Forelimb muscle (tissue), 1 donor: ENCODE results near the gene PWWP3B. TPM values are rescaled to one million over a fixed set of nuclear protein-coding genes. Genes with fewer than 3 reads are reported as not detected.
"Not testable (repeated sequence)": the region's sequence is repeated elsewhere in the genome, so short reads cannot be mapped to it uniquely, and the experiment has no call there.

Source experiments
- DNase-seq: peaks from one replicate; pipeline ENCODE4 v3.0.0-alpha.2; 2013; ENCODE audit warnings: low read depth
- polyA plus RNA-seq: library from polyadenylated mRNA; unstranded; fragments of 120-200 nt; gene quantifications from one replicate; pipeline ENCODE4 v1.2.1, GENCODE V29; 2013; ENCODE audit not compliant: insufficient read length

Gene PWWP3B
- 28.7 TPM for polyA plus RNA-seq

GRCh38 chrX:106168107-106168506, at the start of gene PWWP3B:
Gene PWWP3B (plus strand): TSS chrX:106168305. CDS start chrX:106205433, 37,128 bp downstream.
- DNase-seq = no peak

- DNase-seq = no peak
Observed at GRCh38 chrX:106139048-106139447, 29.1 kb upstream of the PWWP3B start.

DNA sequence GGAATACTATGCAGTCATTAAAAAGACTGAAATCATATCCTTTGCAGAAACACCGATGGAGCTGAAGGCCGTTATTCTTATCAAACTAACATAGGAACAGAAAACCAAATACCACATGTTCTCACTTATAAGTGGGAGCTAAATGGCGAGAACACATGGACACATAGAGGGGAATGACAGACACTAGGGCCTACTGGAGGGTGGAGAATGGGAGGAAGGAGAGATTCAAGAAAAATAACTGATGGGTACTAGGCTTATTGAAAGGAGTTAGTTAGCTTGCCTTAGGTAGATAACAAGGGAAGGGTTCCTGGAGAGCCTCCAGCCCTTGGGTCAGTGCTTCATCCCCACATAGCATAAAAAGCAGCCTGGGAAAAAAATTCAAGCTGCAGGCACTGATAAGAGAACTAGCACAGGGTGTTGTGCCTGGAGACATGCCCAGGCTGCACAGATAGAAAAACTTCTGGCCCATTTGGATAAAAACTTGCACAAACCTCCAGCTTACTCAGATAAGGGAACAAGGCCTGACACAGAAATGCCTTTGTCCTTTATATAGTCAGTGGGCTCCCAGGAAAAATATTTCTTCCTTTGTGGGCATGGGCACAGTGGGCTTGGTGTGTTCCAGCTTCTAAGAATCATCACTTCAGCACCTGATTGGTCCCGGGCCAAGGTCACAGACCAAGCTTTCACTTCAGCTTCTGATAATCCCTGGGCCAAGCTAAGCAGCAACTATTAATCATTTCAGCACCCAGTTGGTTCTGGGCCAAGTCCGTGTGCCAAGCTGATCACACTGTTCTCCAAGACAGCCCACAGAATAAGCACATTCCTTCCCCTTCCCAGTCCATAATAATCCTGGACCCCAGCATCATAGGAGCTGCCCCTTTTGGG, 23.1 kb upstream of the PWWP3B start:
- DNase-seq = no peak

DNA sequence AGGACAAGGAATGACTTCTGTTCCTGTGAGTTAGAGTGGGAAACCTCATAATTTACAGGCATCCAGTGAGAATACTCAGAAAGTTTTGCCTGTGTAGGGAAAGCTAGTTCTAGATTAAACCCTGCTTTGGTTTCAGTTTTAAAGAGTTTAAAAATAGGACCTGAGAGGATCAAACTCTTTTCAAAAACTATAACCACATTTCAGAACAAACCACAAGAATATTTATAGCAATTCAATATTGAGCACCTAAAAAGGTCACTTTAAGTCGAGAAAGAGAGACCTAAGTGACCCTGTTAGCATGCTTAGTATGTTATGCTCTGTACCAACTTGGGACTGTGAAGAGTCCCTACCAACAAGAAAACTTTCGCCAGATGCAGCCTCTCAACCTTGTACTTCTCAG, 17.4 kb upstream of the PWWP3B start:
- DNase-seq = no peak

DNA sequence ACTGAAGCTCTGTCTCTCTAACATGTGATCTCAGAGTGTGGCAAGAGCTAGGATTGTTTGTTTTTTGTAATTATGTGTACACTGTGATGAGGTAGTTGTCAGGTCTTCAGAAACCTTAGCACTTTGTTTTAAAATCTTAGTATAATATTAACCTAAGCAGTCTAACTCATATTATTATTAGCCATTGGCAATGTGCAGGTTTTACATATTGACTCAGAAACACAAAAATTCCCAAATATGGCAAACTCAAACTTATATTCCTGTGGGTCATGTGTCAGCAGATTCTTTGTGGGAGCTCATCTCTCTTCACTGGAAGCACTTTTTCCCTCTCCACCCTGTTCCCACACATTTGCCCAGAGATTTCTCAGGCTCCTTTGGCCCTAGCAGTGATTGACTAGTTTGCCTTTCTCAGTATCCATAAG, 8.2 kb upstream of the PWWP3B start:
- DNase-seq = no peak

- DNase-seq = no peak
Observed at GRCh38 chrX:106170318-106170717, 2.2 kb downstream of the PWWP3B start.

DNA sequence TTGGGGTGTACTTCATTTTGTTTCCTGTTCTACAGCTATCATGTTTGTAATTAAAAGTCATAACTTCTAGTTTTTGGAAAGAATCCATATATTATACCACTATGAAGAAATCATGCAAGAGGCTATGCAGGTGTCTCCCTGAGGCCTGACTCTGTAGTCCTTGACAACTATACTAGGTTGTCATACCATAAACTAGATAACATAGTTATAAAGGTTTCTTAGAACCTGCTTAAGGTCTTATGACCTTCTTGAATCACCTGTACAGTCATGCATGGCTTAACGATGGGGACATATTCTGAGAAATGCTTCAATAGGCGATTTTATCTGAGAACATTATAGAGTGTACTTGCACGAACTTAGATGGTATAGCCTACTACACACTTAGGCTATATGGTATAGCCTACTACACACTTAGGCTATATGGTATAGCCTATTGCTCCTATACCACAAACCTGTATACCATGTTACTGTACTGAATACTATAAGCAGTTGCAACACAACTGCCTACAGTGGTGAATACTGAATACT, 3.3 kb downstream of the PWWP3B start:
- DNase-seq = no peak

- DNase-seq = no peak
Observed at GRCh38 chrX:106177106-106177981, 9.2 kb downstream of the PWWP3B start.

- no peak for DNase-seq
Observed at GRCh38 chrX:106177982-106178321, 9.8 kb downstream of the PWWP3B start.

GRCh38 chrX:106178826-106179225, 10.7 kb downstream of the PWWP3B start:
- DNase-seq = no peak

DNA sequence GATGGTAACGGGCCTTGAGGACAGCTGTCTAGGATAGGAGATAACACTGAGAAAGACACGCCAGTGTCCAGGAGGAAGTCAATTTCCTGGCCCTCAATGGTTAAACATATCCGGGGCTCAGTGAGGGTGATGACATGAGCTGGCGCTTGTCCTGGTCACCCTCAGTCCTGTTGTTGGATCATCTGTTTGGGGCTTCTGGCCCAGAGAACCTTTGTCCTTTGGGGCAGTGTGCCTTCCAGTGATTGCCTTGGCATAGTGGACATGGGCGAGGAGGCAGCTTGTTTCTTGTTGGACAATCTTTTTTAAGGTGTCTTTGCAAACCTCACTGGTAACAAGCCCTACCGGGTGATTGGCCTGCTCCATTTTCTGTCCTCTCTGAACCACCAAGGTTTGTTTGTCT, 15.6 kb downstream of the PWWP3B start:
- DNase-seq = not testable (repeated sequence)

- no peak for DNase-seq
Observed at GRCh38 chrX:106201502-106202178, 33.5 kb downstream of the PWWP3B start.

DNA sequence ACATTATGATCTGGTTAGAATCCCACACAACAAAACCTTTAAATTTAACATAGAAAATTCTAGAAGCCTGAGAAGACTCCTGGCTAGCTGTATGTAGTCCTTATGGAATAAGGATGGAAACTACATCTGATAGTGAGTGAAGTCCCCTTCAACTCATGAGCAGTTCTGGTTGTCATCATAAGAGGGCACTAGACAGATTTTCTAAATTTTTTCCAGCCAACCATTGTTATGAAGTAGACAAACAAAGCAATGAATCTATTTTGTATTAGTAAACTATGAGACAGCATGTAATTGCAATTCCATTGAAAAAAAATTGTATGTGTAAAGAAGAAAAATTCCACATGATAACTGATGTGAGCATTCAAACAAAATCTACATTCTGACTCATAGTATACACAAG, 35.2 kb downstream of the PWWP3B start:
- DNase-seq = no peak

DNA sequence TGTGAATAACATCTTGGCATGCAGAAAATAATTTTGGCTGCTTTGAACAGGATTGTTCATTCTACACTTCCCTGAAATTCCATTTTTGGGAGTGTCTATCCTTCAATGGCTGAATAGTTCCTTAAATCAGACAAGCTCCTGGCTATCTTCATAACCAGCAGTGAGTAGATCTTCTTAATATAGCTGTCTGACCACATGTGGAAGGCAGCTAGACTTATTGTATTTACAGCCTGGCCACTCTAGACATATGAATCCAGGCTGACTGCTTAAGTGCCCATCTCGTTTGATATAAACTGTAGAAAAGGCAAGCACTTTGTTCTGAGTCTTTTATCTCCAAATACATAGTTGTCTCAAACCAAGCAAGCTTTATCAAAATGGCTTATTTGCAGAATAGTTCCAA, 40.0 kb downstream of the PWWP3B start:
- no peak for DNase-seq

Other genes with a start within 250 kb of the PWWP3B start
- gene SERPINA7, start 129.6 kb upstream of the PWWP3B start, polyA plus RNA-seq = not detected